ENCODE measurements around the gene GFRA1.

The GFRA1 gene

DNA sequence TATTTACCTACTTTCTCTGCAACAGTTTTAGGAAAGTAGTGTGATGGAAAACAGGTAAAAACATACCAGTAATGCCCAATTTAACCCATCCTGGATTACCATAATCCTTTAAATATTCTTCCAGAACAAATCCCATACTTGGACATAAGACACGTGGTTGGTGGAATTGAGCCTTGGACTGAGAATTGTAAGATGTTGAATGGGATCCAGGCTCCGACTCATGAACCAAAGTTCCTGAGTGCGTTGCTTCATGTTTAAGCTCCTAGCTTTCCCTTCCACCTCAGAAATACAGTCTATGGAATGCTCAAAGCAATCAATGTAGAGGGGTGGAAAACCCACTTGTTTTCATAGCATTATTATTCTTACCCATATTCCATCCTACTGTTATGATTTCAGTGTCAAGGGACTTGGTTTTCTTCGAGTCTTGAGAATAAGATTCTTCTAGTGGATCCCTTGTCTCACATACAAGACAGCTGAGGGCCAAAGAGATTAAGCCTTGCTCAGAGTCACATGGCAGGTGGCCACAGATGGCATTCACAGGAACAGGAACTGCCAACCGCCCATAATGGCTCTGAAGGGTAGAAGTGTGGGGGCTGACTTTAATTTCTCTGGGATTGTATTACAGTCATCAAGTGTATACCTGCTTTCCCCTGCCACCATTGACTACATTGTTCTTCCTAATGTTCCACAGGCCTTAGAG is 171.2 kb downstream of the GFRA1 start:
- DNase-seq (ENCODE audit: low read depth) = no peak

DNA sequence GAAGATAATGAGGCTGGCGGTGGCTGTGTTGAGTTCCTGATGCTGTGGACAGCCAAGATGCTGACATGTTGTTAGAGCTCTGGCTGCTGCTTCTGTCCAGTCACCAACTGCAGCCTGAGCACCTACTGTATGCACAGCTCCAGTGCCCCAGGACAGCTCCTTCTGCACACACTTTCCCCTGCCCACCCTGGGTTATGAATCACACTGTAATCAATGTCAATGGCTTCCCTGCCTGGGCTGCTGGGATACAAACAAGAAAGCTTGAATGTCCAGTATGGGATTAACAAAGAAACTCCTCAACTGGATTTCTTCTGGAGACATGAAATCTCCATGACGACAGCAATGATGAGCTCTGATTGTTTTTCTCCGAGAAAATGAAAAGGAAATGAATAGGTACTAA is 172.0 kb downstream of the GFRA1 start:
- DNase-seq (ENCODE audit: low read depth) = no peak

DNA sequence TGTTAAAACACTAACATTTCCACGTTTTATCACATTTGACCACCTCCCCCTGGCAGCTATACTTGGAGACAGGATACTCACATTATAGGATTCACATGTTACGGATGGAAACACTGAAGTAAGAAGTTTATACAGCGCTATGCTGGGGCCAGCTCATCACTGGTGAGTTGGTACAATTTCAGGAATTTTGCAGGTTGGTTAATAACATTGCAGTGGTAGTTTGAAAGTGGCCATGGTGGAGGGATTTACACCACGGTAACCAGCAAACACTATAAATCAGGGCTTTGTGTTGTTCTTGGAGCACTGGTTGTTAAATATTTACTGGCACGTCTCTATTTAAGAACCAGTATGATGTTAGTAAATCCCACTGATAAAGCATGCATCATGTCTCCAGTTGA is 174.0 kb downstream of the GFRA1 start:
- no peak for DNase-seq (ENCODE audit: low read depth)

DNA sequence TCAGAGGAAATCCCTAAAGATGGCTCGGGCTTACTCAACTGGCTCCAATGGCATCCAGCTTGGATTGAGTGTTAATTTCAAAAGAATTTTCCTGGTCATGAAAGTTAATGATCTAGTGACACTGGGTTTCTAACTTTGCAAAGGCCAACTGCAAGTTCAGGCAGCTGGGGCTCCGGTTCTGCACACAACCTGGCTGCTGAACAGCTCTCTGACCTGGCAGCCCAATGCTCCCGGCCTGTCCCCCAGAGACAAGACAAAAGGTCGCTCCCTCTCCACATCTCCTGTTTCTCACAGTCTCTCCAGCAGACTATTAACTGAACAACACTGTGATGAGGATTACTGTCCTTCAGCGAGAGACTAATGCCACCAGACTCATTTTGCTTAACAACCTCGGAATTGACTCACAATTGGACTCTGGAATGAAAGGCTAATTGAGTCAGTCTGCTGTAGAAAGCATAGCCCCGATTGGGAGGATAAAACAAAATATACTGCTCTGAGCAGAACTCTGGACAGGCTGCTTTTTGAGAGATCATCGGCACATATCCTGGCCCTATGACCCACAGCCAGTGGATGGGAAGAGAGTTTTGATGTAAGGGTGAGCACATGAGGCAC is 174.5 kb downstream of the GFRA1 start:
- no peak for DNase-seq (ENCODE audit: low read depth)

DNA sequence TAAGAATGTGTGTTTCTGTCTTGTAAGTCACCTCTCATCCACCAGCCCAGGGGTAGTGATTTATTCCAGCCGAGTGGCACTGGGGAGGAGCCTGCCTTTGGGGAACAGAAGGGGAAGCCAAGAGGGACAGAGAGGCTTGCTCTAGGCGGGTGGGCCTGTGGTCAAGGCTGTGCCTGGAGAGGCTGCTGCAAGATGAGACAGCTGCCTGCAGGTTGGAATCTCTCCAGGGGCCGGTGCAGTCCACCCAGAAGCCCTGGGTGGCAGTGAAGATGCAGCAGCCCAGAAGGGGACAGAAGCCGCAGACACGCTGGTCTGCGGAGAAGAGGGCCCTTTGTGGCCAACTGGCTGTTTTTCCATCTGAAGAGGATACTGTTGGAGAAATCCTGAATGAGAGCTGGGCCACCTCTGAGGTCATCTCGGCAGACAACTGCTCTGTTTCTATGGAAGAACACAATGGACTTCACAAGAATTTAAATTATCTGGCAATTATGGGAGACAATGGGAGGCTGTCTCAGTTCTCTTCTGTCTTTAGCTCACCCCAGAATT is 175.7 kb downstream of the GFRA1 start:
- DNase-seq (ENCODE audit: low read depth) = no peak

DNA sequence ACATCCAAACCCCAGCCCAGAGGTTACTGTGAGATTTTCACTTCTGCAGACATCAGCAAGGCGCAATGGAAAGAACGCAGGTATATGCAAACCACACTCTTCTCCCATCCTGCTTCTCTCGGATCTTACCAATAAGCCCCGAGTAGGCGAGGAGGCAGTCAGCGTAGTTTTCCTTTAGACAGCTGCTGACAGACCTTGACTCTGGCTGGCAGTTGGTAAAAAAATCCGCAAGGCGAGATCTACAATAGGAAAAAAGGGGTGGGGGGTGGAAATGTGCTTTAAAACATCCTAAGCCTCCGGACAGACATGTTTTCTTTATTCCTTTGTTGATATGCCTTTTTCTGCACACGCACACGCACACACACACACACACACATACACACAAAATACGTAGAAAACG is 176.5 kb downstream of the GFRA1 start:
- DNase-seq (ENCODE audit: low read depth) = no peak

DNA sequence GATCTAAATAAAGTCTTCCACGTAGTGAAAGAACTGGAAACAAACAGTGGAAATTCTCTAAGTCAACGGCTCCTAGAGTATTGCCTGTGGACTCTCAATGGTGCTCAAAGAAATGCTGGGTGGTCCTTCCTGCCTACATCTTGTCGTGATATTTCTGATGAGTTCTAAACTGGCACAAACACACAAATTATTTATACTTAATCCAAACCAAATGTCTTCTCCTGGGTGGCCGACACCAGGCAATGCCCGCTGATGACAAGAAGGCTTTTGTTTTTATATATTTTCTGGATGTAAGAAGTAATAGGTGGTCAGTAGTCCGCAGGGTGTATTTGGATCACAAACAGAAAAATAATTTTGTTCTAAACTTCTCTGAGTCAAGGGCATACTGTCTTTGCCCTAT is 178.7 kb downstream of the GFRA1 start:
- DNase-seq (ENCODE audit: low read depth) = no peak

DNA sequence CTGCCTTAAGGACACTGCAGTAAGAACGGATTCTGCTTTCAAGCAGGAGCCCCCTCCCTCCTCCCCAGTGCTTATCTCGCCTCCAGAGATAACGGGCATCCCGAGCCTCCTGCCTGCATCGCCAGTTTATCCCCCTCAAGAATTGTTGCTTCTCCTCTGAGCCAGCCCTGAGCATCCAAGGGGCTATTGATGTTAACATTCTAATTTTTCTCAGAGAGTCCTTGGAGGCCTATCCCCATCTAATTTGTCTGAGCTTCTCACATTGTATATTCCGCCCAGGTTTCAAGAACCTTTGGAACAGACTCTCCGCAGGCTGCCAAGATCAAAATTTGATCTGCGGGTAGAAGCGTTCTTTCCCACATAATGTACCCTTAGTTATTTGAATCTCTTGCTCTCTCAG is 180.0 kb downstream of the GFRA1 start:
- DNase-seq (ENCODE audit: low read depth) = no peak

DNA sequence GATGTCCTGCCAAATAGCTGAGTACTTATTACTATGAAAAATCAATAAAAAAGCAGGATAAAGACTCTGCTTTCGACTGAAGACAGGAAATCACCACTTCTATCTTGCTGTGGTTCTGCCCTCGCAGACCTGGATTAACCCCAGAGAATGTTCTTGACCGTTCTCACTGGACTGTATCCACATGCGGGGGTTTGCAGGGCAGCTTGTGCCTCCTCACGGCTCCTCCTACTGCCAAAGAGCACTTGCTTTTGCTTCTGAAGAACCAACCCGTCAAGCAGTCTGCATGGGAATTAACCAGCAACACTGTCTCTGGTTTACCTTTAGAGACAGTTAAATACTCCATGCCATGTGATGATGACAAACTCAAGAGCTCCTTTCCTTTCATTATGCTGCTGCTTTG is 184.0 kb downstream of the GFRA1 start:
- no peak for DNase-seq (ENCODE audit: low read depth)

DNA sequence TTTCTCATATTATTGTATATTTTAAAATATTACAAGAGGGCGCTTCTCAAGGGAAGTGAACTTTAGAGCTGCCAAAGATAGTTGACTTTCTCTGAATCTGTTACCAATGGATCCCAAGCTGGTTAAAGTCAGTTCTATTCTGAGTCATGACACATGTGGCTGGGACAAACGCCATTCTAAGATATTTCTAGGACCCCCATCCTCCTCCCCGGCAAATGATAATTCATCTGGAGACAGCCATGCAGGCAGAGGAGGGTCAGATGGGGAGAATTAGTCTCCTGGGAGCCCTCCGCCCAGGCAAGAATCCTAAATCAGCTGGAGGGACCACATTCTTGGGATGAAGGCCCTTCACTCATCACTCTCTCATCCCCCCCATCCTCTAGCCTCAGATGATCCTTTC is 187.7 kb downstream of the GFRA1 start:
- DNase-seq (ENCODE audit: low read depth) = no peak

DNA sequence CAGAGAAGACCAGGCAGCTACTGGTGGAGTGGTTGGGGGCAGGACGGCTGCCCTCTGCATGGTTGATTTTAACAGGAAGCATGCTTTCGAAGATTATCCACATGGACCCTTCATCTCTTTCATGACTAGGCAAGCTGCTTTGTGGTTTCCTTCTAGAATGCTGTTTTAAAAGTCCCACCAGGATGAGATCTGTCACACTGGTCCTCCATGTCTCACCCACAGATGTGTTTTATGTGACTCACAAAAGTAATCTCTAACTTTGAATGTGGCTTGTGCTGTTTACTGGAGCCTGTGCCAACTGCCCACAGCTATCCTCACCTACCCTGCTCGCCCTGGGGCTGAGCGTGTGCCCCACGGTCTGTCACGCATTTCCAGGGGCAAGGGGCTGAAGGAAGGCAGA is 188.8 kb downstream of the GFRA1 start:
- no peak for DNase-seq (ENCODE audit: low read depth)

DNA sequence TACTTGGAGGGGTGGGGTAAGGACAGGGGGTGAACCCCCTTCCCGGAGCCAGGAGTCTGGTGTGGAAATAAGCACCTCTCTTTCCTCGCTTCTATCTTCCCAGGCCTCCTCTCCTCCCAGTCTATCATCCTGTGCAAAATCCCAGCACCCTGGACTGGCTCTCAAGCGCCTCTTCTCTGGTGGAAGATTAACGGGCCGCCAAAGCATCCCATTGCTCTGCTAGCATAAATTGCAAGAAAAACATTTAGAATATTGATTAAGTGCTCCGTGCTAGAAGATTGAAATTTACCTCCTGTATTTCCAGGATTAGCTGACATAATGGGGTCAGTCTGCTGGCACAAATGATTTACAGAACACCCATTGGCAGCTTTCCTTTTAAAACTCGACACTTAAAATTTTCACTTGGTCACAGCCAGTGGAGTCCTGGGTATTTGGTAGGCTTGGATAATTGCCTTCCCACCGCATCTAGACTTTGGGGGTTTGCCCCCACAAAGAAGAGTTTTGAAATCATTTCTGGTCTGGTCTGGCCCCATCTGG is 189.7 kb downstream of the GFRA1 start:
- DNase-seq (ENCODE audit: low read depth) = no peak

DNA sequence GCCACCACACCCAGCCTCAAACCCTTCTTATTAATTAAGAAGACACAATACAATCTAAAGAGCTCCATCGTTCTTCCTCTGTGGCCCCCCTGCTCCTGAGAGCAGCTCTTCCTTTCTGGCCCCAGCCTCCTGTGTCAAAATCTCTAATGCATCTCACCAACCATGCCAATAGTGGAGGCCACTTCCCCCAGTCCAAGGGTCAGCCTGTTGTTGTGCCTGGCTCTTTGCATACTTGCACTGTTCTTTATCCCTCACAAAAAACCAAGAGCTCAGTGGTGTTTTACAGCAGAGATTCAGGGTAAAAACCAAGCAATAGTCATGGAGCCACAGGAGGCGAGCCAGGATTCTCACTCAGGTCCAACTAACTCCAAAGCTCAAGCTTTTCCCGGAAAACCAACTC is 190.2 kb downstream of the GFRA1 start:
- DNase-seq (ENCODE audit: low read depth) = no peak

DNA sequence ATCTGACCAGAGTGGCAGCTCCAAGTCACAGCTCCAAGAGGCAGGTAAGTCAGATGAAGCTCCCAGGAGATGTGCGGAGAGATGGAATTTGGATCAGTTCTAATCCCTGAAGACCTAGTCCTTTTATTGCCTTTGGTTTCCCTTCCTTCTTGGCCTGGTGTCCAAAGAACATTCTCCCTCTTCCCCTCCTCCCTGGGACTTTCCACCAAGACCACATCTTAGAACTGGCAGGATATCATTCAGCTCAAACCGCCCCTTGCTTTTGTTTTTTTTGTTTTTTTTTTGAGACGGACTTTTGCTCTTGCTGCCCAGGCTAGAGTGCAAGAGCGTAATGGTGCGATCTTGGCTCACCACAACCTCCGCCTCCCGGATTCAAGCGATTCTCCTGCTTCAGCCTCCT is 190.8 kb downstream of the GFRA1 start:
- DNase-seq (ENCODE audit: low read depth) = no peak

DNA sequence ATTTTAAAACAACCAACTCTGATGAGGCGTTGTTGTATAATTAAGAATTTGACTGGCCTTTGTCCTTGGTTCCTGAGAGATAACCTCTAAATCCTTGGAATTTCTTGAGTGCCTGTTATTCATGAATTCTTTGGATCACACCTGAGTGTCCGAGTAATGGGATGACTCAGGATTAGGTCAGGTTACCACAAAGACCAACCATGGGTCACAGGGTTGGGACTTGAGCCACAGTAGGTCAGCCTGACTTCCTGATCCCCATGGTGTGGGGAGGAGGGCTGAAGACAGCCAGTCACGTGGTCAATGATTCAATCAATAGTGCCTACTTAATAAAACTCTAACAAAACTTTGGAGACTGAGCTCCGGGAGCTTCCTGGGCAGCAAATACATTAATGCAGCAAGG is 192.5 kb downstream of the GFRA1 start:
- no peak for DNase-seq (ENCODE audit: low read depth)

DNA sequence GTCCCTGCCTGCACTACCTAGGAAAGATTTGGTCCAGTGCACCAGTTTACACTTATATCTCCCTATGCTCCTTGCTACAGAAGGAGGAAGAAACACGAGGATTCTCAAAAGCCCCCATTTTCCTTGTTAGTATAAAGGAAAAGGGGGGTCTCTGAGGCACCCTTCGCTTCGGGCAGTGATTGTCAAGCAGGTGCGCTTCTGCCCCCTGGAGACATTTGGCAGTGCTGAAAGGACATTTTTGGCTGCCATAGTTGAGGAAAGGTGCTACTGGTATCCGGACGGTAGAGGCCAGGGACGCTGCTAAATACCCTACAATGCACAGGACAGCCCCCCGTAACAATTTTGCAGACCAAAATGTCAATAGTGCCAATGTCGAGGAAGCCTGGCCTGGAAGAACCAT is 193.7 kb downstream of the GFRA1 start:
- DNase-seq (ENCODE audit: low read depth) = no peak

DNA sequence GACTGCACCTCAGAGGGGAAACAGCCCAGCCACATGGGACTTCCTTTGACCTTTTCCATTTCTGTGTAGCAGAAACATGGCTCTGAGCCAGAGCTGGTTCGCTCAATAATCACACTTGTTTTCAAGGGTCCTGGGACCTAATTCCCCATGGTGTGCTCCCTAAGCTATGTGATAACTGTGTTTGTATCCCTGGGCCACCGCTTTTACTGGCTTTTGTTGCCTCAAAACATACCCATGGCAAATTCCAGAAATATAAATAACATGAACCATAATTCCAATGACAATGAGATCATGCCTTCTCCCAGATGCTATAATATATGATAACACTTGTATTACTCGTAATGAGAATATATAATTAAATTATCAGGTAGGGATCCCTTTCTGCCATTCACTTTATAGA is 196.4 kb downstream of the GFRA1 start:
- DNase-seq (ENCODE audit: low read depth) = no peak

DNA sequence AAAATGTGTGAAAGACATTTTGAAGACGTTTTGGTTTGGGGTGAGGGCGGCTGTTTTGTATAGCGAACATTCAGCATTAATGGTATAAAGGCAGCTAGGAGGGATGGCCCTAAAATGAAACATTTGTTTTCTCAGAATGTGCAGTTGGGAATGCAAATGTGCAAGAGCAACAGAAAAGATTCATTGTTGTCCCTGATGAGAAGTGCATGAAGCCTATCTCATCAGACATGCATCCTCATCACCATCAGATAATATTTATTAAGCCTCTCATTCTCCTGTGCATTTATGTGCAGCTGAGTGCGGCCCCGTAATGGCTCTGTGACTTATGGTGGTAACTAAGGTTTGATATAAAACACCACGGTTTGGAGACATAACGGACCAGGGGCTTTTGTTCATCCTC is 199.5 kb downstream of the GFRA1 start:
- no peak for DNase-seq (ENCODE audit: low read depth)

DNA sequence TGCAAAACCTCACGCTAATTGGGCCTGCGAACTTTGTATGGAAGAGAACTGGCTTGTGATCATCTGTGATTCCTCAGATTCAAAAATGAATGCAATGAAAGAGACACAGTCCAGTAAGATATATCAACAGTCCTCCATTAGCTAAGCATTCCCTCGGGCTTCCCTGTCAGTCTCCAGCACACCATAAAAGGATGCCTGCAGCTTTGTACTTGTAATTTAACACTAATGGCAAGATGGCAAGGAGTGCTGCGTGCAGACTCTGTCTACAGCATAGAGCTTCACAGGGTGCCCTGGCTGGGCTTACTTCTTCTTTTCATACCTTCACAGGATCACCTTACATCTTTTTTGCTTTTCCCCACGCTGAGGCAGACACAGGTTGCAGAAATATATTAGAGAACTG is 200.0 kb downstream of the GFRA1 start:
- DNase-seq (ENCODE audit: low read depth) = no peak

DNA sequence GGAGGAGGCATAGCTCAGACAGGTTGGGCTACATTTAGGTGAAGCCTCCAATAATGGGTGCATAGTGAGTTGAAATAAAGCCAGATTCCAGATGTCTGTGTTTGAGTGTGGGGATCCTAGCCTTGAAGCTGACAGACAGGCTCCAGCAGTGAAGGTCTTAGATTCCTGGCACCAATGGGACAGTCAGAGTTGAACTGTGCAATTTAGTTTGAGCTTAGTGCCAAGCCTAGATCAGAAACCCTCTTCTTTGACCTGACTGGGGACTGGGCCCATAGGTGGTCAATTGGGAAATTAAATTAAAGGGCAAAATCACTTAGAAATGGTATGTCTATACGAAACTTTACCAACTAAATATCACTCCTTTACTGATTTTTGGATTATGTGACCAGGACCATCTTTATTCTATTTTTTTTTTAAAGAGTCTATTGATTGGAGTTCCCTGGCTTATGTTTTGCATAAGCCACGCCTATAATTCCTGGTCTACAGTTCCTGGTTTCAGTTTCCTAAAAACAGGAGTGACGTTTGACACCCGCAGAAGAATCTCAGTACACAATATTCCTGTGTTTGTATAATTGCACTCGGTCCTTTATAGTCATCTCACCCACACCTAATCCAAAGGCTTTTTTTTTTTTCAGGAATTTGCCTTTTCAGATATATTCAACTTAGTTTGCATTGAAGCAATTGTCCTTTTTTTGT is 201.4 kb downstream of the GFRA1 start:
- no peak for DNase-seq (ENCODE audit: low read depth)

DNA sequence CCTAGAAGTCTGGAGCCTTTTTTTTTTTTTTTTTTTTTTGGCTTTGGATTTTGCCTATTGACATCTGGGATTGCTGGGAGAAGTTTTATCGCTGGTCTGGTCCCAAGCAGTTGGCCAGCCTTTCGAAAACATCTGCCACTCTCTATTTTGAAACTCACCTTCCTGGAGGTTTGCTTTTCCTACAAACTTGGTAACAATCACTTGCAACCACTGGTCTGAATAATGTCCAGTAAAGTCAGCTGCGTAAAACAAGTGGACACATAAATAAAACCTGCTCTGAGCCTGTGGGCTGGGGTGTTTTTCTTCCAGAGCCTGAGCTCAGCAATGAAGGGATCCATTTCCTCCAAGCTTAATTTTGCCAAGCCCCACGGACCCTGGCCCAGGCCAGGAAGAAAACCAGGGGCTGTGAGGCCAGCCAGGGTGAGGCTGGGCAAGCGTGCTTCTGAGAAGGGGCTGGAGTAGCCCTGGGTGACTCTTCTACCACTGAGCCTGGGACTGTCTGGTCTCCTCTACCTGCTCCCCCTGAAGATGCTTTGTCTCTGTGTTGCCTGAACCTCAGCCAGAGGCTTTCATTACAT is 202.2 kb downstream of the GFRA1 start:
- DNase-seq (ENCODE audit: low read depth) = no peak

DNA sequence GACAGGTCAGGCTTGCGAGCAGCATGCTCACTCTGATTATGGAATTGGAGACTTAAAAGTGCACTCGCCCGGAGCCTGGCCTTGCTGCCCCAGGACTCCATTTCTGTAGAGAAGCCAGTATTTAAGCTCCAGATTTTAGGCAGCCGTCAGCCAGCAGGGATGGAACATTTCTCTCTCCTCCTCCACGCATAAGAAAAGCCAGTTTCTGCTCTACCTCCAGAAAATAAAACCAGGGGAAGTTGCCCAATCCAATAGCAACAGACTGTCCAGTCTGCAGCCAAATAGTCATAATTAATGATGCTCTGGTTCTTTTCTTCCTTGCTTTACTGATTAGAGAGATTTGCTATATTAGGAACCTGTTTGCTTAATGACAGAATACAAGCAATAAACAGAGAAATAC is 203.2 kb downstream of the GFRA1 start:
- DNase-seq (ENCODE audit: low read depth) = no peak

DNA sequence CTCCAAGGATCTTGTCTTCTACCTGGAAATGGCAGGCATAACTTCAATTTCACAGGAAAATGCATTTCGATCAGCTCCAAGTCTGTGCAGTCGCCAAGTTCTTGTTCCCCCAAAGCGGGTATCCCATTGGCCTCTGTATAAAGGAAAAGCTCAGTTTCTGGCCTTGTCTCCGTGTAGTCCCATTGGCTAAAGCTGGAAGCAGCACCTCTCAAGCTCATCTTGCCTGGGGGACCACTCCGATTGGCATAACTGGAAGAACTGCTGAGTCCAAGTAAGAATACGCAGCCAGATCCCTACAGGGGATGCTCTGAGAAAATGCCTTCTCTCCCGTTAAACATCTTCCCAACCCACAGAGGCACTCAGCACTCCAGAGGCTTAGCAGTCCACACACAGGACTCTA is 205.2 kb downstream of the GFRA1 start:
- no peak for DNase-seq (ENCODE audit: low read depth)
